Posterior cingulate gyrus (tissue), 11 donors: Measurements from ENCODE around the gene ANO5.

Experiments used
- DNase-seq, 10 donors: peaks; one replicate each; pipeline versions ENCODE4 v3.0.0 to v3.0.0-alpha.2; 2020 to 2021; ENCODE audit warnings: mixed read lengths in 3 of 10
- intact Hi-C: fragments of 100-400 bp; cut with DNase I; formaldehyde crosslinking; loops from one replicate; pipeline ENCODE4 v1.15.1; 2023

The ANO5 gene

GRCh38 chr11:22192642-22193347, at the start of gene ANO5:
TSS of gene ANO5 (plus strand) at chr11:22193085. CDS start at chr11:22193493, 408 bp downstream.
- intact Hi-C loops, result no loop called here
- DNase-seq, result peak; percentile 40 to 96 (median 72)

- intact Hi-C loops, result no loop called here
- DNase-seq, result no peak
These were observed 41.2 kb upstream of the ANO5 start for GRCh38 chr11:22151649-22152197.

GRCh38 chr11:22157531-22157930, 35.4 kb upstream of the ANO5 start:
- intact Hi-C loops, result no loop called here
- no peak for DNase-seq

GRCh38 chr11:22161489-22161888, 31.4 kb upstream of the ANO5 start:
- intact Hi-C loops, result no loop called here
- DNase-seq, result no peak

GRCh38 chr11:22162756-22163155, 30.1 kb upstream of the ANO5 start:
- peak in 1 of 10 donors; percentile 44 for DNase-seq
- intact Hi-C loops, result no loop called here

- peak in 9 of 10 donors; percentile 9 to 86 (median 32) for DNase-seq
- intact Hi-C loops, result no loop called here
These were observed 29.5 kb upstream of the ANO5 start for GRCh38 chr11:22163394-22163797.

GRCh38 chr11:22165087-22165486, 27.8 kb upstream of the ANO5 start:
- DNase-seq, result no peak
- intact Hi-C loops, result no loop called here

- DNase-seq, result no peak
- intact Hi-C loops, result no loop called here
These were observed 26.9 kb upstream of the ANO5 start for GRCh38 chr11:22165759-22166513.

GRCh38 chr11:22169833-22170232, 23.1 kb upstream of the ANO5 start:
- intact Hi-C loops, result loop anchor here (1.0 kb wide), 1 partner anchor 134 kb away; no protein-coding TSS in a partner anchor
- no peak for DNase-seq

- no peak for DNase-seq
- intact Hi-C loops, result no loop called here
These were observed 19.4 kb upstream of the ANO5 start for GRCh38 chr11:22173532-22173931.

- DNase-seq, result no peak
- intact Hi-C loops, result no loop called here
These were observed 15.7 kb upstream of the ANO5 start for GRCh38 chr11:22177186-22177585.

GRCh38 chr11:22179626-22180025, 13.3 kb upstream of the ANO5 start:
- DNase-seq, result no peak
- intact Hi-C loops, result no loop called here

- no peak for DNase-seq
- intact Hi-C loops, result no loop called here
These were observed 12.8 kb upstream of the ANO5 start for GRCh38 chr11:22180131-22180530.

- DNase-seq, result no peak
- intact Hi-C loops, result no loop called here
These were observed 3.2 kb upstream of the ANO5 start for GRCh38 chr11:22189660-22190059.

GRCh38 chr11:22190827-22191463, 1.9 kb upstream of the ANO5 start:
- no peak for DNase-seq
- intact Hi-C loops, result no loop called here

GRCh38 chr11:22192289-22192641, 620 bp upstream of the ANO5 start:
- DNase-seq, result peak in 2 of 10 donors; percentile 15 to 51
- intact Hi-C loops, result no loop called here

GRCh38 chr11:22193348-22194051, 615 bp downstream of the ANO5 start:
- intact Hi-C loops, result no loop called here
- DNase-seq, result peak in 9 of 10 donors; percentile 21 to 91 (median 41)

GRCh38 chr11:22194306-22194705, 1.4 kb downstream of the ANO5 start:
- DNase-seq, result no peak
- intact Hi-C loops, result no loop called here

- intact Hi-C loops, result no loop called here
These were observed 2.0 kb downstream of the ANO5 start for GRCh38 chr11:22194907-22195306.

GRCh38 chr11:22197139-22198005, 4.5 kb downstream of the ANO5 start:
- no peak for DNase-seq
- intact Hi-C loops, result no loop called here

More at GRCh38 chr11:22194907-22195306, 2.0 kb downstream of the ANO5 start:
- no peak for DNase-seq
